HG02973 (cell line): Measurements from ENCODE around the gene PRKN.
"Not testable (repeated sequence)": the region's sequence is repeated elsewhere in the genome, so short reads cannot be mapped to it uniquely, and the experiment has no call there.

Source experiments
- ATAC-seq: cut with Tn5 transposase; IDR thresholded peaks from one replicate; pipeline ENCODE4 v1.9.1; 2021; ENCODE audit warnings: moderate library complexity; ENCODE audit not compliant: unreplicated experiment

The PRKN gene

DNA sequence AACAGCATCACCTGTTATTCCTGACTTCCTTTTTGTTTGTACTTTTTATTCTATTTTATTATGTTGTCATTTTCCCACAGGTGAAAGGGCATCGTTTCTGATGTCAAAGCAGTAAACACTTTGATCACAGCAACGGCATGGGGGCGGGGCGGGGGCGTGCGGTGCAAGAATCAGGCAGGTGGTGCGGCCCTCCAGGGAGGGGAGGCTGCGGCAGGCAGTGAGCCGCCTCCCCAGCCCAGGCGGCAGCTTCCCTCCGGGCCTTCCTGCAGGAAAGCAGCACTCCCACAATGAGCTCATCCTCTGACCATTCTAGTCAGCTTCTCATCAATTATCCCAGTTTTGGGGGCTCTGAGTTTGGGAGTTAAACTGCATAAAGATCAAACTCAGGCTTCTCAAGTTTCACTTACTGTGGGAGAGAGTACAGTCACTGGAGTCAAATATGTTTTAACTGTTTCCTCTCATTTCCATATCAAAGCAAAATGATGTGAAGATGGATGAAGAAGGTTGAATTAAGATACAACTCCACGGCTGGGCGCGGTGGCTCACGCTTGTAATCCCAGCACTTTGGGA lies 845.3 kb downstream of the PRKN start:
- no peak for ATAC-seq

DNA sequence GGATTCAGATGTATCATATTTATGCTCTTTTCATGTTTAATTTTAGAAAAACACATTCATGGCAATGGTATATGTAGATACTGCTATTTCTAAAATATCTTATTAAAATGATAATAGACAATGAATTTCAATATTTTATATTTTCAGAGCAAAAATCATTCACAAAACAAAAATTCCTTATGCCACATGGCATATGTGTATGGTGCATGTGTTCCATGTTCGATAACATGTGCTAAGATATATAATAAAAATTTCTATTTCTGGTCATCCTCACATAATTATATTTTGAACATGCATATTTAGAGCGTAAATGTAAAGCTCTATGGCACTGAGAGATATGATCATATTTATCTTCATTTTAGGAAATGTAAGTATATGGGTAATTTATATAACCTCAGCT lies 847.5 kb downstream of the PRKN start:
- ATAC-seq = no peak

GRCh38 chr6:161876231-161876630 lies 851.3 kb downstream of the PRKN start:
- ATAC-seq = no peak

- no peak for ATAC-seq
Measured at GRCh38 chr6:161870236-161870901, 857.2 kb downstream of the PRKN start.

DNA sequence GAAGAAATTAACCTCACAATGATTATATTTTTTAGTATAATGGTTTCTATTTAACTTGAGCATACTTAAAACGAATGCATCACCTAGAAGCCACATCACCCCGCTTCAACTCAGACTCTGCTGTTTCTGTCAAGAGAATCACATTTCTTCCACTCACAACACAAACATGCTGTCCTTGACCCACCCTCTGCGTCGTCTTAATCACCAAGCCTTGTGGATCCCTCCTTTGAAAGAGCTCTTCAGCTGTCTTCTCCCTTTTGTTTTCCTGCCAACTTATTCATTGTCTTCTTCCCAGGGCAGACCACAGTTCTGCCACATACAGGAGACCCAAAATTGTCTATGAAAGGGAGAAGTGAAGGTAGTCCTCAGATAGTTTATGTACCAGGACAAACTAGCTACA lies 858.1 kb downstream of the PRKN start:
- no peak for ATAC-seq

- no peak for ATAC-seq
Measured at GRCh38 chr6:161866570-161866969, 861.0 kb downstream of the PRKN start.

DNA sequence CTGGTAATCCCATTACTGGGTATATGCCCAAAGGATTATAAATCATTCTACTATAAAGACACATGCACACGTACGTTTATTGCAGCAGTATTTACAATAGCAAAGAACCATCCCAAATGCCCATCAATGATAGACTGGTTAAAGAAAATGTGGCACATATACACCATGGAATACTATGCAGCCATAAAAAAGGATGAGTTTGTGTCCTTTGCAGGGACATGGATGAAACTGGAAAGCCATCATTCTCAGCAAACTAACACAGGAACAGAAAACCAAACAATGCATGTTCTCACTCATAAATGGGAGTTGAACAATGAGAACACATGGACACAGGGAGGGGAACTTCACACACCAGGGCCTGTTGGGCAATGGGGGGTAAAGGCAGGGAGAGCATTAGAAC lies 866.5 kb downstream of the PRKN start:
- not testable (repeated sequence) for ATAC-seq

- no peak for ATAC-seq
Measured at GRCh38 chr6:161853657-161854056, 873.9 kb downstream of the PRKN start.

DNA sequence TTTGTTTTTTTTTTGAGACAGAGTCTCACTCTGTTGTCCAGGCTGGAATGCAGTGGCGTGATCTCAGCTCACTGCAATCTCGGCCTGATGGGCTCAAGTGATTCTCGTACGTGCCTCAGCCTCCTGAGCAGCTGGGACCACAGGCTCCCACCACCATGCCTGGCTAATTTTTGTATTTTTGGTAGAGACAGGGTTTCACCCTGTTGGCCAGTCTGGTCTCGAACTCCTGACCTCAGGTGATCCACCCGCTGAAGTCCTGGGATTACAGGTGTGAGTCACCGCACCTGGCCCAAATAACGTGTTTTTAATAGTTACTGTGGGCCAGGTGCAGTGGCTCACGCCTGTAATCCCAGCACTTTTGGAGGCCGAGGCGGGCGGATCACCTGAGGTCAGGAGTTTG lies 876.1 kb downstream of the PRKN start:
- ATAC-seq = not testable (repeated sequence)

- ATAC-seq = no peak
Measured at GRCh38 chr6:161850562-161850961, 877.0 kb downstream of the PRKN start.

GRCh38 chr6:161847628-161848027 lies 879.9 kb downstream of the PRKN start:
- no peak for ATAC-seq

- no peak for ATAC-seq
Measured at GRCh38 chr6:161844804-161845203, 882.8 kb downstream of the PRKN start.

- ATAC-seq = no peak
Measured at GRCh38 chr6:161843066-161843465, 884.5 kb downstream of the PRKN start.

DNA sequence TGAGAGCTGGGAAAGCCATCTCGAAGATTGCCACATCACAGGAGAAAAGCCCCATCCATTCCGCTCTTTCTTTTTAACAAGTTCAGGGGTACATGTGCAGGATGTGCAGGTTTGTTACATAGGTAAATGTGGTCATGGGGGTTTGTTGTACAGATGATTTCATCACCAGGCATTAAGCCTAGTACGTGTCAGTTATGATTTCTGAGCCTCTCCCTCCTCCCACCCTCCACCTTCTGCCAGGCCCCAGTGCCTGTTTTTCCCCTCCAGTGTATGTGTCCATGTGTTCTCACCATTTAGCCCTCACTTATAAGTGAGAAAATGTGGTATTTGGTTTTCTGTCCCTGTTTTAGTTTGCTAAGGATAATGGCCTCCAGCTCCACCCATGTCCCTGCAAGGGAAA lies 887.2 kb downstream of the PRKN start:
- ATAC-seq = no peak

DNA sequence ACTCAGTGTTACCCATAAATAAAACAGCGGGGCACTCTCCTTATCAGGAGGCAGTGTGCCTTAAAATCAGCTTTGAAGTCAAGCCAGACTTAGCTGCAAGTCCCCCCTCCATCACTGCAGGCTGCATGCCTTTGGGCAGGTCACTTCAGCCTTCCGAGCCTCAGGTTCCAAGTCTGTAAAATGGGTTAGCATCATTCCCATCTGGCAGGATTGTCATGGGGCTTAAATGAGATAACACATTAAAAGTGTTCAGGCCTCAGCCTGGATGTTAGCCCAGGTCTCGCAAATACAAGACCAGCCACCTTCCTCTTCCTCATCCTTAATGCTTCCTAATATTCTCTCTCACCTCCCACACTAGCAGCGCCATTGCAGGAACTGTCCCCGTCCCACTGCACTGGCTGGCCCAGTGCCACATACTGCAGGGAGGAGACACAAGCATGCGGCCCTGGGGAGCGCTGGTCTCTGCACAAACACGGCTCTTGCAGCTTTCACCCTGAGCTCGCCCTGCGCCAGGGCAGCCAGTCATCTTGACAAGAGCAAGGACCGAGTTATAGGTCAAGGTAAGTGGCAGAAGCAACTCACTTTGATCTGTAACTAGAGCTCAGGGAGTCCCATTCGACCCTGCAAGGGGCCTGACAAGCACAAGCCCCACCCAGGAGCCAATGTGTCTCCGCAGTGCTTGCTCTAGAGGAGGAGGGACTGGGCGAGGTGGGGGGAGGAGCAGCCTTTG lies 889.1 kb downstream of the PRKN start:
- no peak for ATAC-seq

- no peak for ATAC-seq
Measured at GRCh38 chr6:161837854-161838253, 889.7 kb downstream of the PRKN start.

DNA sequence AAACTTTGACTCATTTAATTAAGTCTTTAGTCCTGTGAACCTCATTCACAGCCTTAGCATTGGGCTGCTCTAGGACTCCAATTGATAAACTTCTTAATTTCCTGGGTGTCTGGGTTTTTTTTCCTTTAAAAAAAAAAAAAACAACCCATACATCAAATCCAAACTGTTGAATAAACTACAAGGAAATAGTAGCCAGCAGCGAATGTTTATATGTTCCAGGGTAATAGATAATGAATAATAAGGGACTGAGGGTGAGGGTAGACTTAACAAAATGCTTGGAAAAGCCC lies 890.2 kb downstream of the PRKN start:
- no peak for ATAC-seq

GRCh38 chr6:161836643-161837448 lies 890.7 kb downstream of the PRKN start:
- ATAC-seq = no peak

- no peak for ATAC-seq
Measured at GRCh38 chr6:161835500-161836215, 891.9 kb downstream of the PRKN start.

GRCh38 chr6:161834426-161834825 lies 893.1 kb downstream of the PRKN start:
- ATAC-seq = no peak
